Activated CD8-positive, alpha-beta T cell treated with anti-CD3 and anti-CD28 coated beads for 36 hours (primary cell): ENCODE measurements around the gene GRK5. TPM values are rescaled to one million over a fixed set of nuclear protein-coding genes. Genes with fewer than 3 reads are reported as not detected.

Experiments
- ATAC-seq: fragments of 200-7000 bp; cut with Tn5 transposase; one replicate; pipeline ENCODE4 v1.10.0; 2021; ENCODE audit warnings: mild to moderate bottlenecking, moderate library complexity
- CTCF ChIA-PET: fragments of 350-600 bp; sonication (Branson Sonifier 250); formaldehyde crosslinking; loops from one replicate; lab custom pipeline; 2021; ENCODE audit warnings: antibody characterized with exemption; lab: Charles Lee
- POLR2A ChIA-PET: fragments of 350-600 bp; sonication (Branson Sonifier 250); formaldehyde crosslinking; loops from one replicate; lab custom pipeline; 2021; ENCODE audit warnings: antibody characterized with exemption; lab: Charles Lee
- DNase-seq: peaks from one replicate; pipeline ENCODE4 v3.0.0-alpha.2; 2020
- H3K27ac Mint-ChIP-seq: one replicate; pipeline ENCODE4 v1.8.0; 2021; ENCODE audit warnings: mild to moderate bottlenecking, mixed read lengths
- H3K27me3 Mint-ChIP-seq: one replicate; pipeline ENCODE4 v1.8.0; 2021; ENCODE audit warnings: mixed read lengths
- H3K36me3 Mint-ChIP-seq: one replicate; pipeline ENCODE4 v1.8.0; 2021; ENCODE audit warnings: low read depth, mixed read lengths
- H3K4me1 Mint-ChIP-seq: one replicate; pipeline ENCODE4 v1.8.0; 2021; ENCODE audit warnings: low read depth, mixed read lengths
- H3K4me3 Mint-ChIP-seq: one replicate; pipeline ENCODE4 v1.8.0; 2021; ENCODE audit warnings: mild to moderate bottlenecking, moderate library complexity, mixed read lengths
- H3K9me3 Mint-ChIP-seq: one replicate; pipeline ENCODE4 v1.8.0; 2021; ENCODE audit warnings: mixed read lengths
- intact Hi-C: fragments of 100-400 bp; cut with micrococcal nuclease; formaldehyde crosslinking; loops from one replicate; pipeline ENCODE4 v1.10.0; 2022
- total RNA-seq, 2 experiments: library from RNA; stranded (reverse); gene quantifications; one replicate each; pipeline ENCODE4 v1.2.3, GENCODE V29; 2021
- TF ChIP-seq, protein P1 (sequence below): fragments of 200-600 bp; IDR thresholded peaks from one replicate; pipeline ENCODE4 v1.8.0; 2022; ENCODE audit warnings: antibody characterized with exemption, mild to moderate bottlenecking

GRK5 gene
- total RNA-seq, 2 experiments from 2014 or later = 14.8 to 15.6 TPM

DNA sequence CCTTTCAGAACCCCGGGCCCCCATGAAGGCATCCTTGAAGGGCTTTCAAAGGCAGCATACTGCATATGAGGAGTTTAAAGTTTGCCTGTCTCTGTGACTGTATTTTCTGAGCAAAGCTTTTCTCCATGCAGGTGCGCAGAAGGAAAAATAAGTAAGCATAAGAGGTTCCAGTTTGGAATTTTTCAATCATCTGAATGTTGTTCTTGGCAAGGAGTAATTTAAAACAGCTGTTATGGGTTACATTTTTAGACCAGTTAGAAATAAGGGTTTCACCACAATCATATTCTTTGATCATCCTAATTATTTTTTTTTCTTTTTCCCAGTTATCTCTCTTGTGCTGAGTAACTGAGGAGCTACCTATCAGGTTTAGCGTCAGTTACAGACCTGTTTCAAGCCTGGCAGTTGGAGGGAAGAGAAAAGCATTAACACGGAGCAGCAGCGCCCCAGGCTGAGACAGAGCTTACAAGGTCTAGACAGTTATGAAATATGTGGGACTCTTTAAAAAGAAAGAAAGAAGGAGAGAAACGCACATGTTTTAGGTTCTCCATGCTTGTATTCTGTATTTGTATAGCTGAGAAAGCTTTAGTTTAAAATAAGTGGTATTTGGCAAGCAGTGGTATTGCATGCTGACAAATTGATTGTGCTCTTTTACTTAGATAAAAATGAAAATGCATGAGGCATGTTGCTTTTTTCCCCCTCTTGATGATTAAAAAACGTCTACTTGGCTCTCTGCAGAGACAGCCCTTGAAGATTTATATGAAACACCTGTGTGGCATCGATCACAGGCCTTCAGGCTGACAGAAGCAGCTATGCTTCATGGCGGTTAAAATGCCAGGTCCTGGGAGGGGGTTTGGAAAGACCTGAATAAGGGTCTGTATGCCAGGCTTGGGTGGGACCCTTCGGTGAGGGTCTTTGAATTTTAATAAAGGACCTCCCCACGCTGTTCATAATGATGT, 157.6 kb downstream of the GRK5 start:
- POLR2A ChIA-PET = interaction anchor here (1.1 to 1.3 kb wide), 2 partner anchors 12 to 29 kb away, joined by 3 read pairs; no protein-coding TSS in a partner anchor
- Mint-ChIP-seq H3K4me1 (peaks cover 8% of the 10 kb centered on the region), H3K9me3 (peaks cover 4% of the 10 kb centered on the region), H3K36me3 (peaks cover 3% of the 10 kb centered on the region), H3K27me3 (no peaks in the 10 kb centered on the region), H3K4me3 (no peak overlapping the region), H3K27ac (no peak overlapping the region)
- ATAC-seq (no peak), DNase-seq (no peak)
- CTCF ChIA-PET = interaction anchor here (0.6 to 2.6 kb wide), 9 partner anchors 9 to 165 kb away, joined by 3 to 11 read pairs (median 3); partner anchors contain the start of gene GRK5
- TF ChIP-seq, protein P1, sequence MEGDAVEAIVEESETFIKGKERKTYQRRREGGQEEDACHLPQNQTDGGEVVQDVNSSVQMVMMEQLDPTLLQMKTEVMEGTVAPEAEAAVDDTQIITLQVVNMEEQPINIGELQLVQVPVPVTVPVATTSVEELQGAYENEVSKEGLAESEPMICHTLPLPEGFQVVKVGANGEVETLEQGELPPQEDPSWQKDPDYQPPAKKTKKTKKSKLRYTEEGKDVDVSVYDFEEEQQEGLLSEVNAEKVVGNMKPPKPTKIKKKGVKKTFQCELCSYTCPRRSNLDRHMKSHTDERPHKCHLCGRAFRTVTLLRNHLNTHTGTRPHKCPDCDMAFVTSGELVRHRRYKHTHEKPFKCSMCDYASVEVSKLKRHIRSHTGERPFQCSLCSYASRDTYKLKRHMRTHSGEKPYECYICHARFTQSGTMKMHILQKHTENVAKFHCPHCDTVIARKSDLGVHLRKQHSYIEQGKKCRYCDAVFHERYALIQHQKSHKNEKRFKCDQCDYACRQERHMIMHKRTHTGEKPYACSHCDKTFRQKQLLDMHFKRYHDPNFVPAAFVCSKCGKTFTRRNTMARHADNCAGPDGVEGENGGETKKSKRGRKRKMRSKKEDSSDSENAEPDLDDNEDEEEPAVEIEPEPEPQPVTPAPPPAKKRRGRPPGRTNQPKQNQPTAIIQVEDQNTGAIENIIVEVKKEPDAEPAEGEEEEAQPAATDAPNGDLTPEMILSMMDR = no peak
- intact Hi-C loops = no loop called here

DNA sequence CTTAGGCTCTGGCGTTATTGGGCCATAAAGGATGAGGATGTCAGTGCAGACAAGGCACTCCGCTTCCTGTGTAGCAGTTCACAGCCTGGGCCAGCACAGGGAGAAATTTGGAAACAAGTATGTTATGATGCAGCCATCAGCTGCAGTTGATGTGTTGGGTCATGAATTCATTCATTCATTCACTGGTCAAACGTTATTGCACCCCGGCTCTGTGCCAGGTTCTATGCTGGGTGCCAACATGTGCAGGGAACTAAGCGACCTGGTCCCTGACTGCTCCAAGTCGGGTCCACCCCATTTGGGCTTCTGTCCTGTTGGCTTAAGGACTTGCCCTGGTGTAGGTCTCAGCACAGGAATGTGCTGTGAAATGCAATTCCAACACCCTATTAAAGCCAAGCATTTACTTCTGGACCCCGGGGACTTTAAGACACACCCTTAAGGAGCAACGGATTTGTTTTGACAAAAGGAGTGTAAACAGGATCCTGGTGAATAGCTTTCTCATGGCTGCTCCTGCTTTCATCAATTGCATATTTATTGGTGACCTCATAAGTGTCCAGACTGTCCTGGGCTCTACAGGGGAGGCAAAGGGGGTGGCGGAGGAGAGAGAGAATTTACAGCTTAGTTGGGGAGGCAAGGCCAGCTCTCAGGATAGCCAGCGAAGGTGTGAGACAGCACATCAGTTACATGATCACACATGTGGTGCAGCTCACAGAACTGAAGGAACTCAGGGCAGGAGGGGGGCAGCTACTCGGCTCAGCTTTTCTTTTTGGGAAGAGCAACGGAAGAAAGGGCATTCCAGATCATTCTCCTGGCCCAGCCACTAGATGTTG, 158.6 kb downstream of the GRK5 start:
- no peaks in the 10 kb centered on the region for H3K27me3 Mint-ChIP-seq
- ChIA-PET CTCF (interaction anchor here (1.2 to 2.6 kb wide), 3 partner anchors 10 to 159 kb away, joined by 3 to 8 read pairs (median 7); no protein-coding TSS in a partner anchor), POLR2A (no interaction called here)
- TF ChIP-seq, protein P1 = no peak
- no peak overlapping the region for H3K27ac Mint-ChIP-seq
- peaks cover 7% of the 10 kb centered on the region for H3K4me1 Mint-ChIP-seq
- DNase-seq (no peak), ATAC-seq (no peak)
- H3K36me3 Mint-ChIP-seq = no peaks in the 10 kb centered on the region
- no peak overlapping the region for H3K4me3 Mint-ChIP-seq
- H3K9me3 Mint-ChIP-seq = no peaks in the 10 kb centered on the region
- intact Hi-C loops = no loop called here

DNA sequence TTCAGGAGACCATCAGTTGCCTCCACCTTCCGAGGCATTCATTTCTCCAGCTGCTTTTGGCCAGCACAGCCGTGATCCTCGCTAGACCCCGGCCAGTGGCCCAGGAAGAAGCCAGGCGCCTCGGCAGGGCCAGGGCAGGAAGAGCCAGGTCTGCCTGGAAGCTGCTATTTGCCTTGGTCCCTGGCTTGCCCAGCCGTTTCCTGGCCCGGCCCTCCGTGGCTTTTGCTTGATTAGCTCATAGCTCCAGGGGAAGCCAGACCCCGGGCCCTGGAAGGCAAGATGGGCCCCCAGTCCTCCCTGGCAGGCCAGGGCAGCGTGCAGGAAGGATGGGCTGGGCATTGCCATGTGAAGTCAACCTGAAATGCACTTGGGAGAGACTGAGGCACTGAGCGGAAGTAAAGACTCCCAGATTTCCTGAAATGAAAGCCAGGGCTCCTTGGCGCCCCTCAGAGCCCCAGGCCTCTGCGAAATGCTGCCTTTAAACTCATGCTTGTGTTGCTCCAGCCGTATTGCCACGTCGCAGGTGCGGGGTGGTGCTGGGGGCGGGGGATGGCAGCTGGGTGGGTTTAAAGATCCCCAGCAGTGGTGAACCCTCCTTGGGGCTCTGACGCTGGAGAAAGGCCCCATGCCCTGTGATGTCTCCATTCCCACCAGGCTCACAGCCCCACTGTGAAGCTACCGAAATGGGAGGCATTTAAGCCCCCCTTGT, 160.6 kb downstream of the GRK5 start:
- H3K9me3 Mint-ChIP-seq = no peaks in the 10 kb centered on the region
- no peaks in the 10 kb centered on the region for H3K36me3 Mint-ChIP-seq
- ChIA-PET POLR2A (interaction anchor here (1.3 kb wide), 1 partner anchor 99 kb away, joined by 3 read pairs; no protein-coding TSS in a partner anchor), CTCF (interaction anchor here (1.5 to 2.2 kb wide), 2 partner anchors 8 to 161 kb away, joined by 4 to 7 read pairs; no protein-coding TSS in a partner anchor)
- H3K27me3 Mint-ChIP-seq = no peaks in the 10 kb centered on the region
- DNase-seq (no peak), ATAC-seq (no peak)
- TF ChIP-seq, protein P1 = no peak
- intact Hi-C loops = no loop called here
- no peak overlapping the region for H3K4me3 Mint-ChIP-seq
- H3K27ac Mint-ChIP-seq = no peak overlapping the region
- peaks cover 9% of the 10 kb centered on the region for H3K4me1 Mint-ChIP-seq

DNA sequence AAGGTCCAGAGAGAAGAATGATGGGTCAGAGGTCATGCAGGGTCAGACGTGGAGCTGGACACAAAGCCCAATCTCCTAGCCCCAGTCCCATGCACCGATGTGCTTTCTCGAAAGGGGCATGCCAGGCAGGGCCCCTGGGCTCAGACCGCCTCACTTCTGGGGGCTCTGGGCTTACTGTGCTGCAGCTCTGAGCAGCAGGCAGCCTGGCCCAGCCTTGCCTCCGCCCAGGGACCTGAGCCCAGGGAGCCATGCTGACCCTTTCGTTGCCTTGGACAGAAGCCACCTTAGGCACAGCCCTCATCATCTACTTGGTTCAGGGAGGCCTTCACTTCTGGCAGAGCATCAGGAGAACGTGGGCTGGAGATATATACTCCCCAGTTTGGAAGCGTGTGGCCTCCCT, 161.2 kb downstream of the GRK5 start:
- peaks cover 14% of the 10 kb centered on the region for H3K4me1 Mint-ChIP-seq
- H3K36me3 Mint-ChIP-seq = no peaks in the 10 kb centered on the region
- intact Hi-C loops = no loop called here
- H3K27ac Mint-ChIP-seq = no peak overlapping the region
- H3K27me3 Mint-ChIP-seq = no peaks in the 10 kb centered on the region
- DNase-seq = no peak
- ChIA-PET CTCF (no interaction called here), POLR2A (no interaction called here)
- TF ChIP-seq, protein P1 = no peak
- no peaks in the 10 kb centered on the region for H3K9me3 Mint-ChIP-seq
- no peak for ATAC-seq
- H3K4me3 Mint-ChIP-seq = no peak overlapping the region
